NB4 (cell line): Measurements from ENCODE around the gene C12orf76.

Source experiments
- POLR2A ChIP-seq: IDR thresholded peaks from 2 replicates; pipeline ENCODE4 v1.6.1; 2011; ENCODE audit warnings: mild to moderate bottlenecking; ENCODE audit not compliant: insufficient read length; ENCODE audit errors: extremely low read depth
- TF ChIP-seq, protein P1 (sequence below): IDR thresholded peaks from 2 replicates; pipeline ENCODE4 v1.6.1; 2011; ENCODE audit warnings: low read depth, low read length
- TF ChIP-seq, protein P2 (sequence below): IDR thresholded peaks from one replicate; pipeline ENCODE4 v1.5.1; 2012; ENCODE audit warnings: low read depth, low read length

- no peak for TF ChIP-seq POLR2A
- TF ChIP-seq, protein P1, sequence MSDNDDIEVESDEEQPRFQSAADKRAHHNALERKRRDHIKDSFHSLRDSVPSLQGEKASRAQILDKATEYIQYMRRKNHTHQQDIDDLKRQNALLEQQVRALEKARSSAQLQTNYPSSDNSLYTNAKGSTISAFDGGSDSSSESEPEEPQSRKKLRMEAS: no peak
- TF ChIP-seq, protein P2, sequence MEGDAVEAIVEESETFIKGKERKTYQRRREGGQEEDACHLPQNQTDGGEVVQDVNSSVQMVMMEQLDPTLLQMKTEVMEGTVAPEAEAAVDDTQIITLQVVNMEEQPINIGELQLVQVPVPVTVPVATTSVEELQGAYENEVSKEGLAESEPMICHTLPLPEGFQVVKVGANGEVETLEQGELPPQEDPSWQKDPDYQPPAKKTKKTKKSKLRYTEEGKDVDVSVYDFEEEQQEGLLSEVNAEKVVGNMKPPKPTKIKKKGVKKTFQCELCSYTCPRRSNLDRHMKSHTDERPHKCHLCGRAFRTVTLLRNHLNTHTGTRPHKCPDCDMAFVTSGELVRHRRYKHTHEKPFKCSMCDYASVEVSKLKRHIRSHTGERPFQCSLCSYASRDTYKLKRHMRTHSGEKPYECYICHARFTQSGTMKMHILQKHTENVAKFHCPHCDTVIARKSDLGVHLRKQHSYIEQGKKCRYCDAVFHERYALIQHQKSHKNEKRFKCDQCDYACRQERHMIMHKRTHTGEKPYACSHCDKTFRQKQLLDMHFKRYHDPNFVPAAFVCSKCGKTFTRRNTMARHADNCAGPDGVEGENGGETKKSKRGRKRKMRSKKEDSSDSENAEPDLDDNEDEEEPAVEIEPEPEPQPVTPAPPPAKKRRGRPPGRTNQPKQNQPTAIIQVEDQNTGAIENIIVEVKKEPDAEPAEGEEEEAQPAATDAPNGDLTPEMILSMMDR: no peak
Measured at GRCh38 chr12:110068654-110069053, 20.3 kb upstream of the C12orf76 start.
